ENCODE results near the gene NLGN3. TPM values are rescaled to one million over a fixed set of nuclear protein-coding genes. Genes with fewer than 3 reads are reported as not detected.

Gene NLGN3
- total RNA-seq, 1 donor from 2014 or later = under 0.01 TPM

DNA sequence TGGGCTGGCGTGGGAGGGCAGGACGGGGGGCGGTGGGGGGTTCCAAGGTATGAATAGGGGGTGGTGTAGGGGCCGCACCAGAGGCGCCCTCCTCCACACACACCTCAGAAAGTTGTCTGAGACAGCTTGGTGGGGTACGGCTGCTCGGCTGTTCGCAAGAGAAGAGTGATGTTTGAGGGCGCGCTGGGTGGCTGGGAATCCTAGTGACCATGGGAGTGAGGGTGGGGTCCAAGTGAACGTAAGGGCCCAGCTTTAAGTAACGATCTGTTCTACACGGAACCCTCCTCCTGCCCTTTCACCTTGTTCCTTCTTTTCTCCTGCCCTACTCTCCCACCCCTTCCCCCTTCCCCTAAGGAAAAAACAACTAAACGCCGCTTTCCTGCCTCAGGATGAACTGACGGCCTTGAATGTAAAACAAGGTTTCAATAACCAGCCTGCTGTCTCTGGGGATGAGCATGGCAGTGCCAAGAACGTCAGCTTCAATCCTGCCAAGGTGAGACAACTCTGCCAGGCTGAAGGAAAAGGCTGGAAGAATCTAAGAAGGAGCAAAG is 25.6 kb upstream of the NLGN3 start:
- DNase-seq = peak; percentile 38

DNA sequence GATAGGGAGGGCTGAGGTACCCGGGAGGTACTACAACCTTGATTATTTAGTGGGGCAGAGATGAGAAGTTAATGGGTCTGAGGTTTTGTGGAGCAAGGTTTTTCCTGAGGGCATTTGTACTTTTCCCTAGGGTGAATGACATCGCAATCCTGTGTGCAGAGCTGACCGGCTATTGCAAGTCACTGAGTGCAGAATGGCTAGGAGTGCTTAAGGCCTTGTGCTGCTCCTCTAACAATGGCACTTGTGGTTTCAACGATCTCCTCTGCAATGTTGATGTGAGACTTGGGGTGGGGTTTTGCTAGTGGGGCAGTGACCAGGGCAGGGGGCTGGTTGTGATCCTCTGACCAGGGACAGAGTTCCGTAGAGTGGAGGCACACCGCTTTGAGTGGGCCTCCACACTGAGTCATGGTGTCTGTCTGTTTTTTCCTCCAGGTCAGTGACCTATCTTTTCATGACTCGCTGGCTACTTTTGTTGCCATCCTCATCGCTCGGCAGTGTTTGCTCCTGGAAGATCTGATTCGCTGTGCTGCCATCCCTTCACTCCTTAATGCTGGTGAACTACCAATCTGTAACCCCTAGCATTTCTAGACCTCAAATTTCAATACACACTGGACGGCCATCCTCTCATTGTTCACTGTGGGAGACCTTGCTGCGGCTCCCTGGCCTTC is 16.3 kb upstream of the NLGN3 start:
- DNase-seq = no peak

DNA sequence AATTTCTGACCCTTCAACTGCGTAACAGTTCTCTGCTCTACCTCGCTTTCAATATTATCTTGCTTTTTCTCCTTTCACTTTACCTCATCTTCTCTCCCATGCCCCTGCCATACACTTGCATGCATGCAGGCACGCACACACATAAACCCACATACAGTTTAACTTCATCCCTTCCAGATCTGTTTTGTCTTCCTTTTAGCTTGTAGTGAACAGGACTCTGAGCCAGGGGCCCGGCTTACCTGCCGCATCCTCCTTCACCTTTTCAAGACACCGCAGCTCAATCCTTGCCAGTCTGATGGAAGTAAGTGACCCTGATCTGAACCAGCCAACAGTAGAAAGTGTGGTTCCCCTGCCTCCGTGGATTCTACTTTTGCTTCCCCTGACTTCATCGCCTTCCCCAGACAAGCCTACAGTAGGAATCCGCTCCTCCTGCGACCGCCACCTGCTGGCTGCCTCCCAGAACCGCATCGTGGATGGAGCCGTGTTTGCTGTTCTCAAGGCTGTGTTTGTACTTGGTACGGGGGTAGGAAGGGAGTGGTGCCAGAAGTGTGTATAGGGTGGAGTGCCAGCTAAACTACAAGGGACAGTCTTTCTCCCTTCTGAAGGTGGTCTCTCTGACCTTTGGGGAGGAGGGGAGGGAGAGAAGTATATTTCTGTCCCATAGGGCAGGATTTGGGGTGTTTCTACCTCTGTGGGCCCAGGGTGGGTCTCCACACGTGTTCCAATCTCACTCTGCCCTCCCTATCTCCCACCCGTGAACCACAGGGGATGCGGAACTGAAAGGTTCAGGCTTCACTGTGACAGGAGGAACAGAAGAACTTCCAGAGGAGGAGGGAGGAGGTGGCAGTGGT is 15.5 kb upstream of the NLGN3 start:
- peak; percentile 76 for DNase-seq

DNA sequence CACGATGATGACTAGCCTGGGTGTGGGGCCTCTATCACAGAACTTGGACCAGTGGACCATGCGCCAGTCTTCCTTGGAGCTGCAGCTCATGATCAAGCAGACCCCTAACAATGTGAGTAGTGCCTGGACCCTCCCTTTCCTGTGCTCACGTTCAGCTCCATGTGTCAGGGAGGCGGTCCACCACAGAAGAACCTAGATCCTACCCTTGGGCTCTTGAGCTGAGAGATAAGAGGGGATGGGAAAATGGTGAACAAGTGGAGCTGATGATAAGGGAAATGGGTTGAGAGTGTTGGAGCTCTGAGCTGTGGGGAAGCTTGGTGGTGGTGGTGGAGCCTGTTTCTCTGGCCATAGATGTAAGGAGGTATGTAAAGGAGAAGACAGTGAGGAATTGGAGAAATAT is 13.1 kb upstream of the NLGN3 start:
- DNase-seq = no peak

DNA sequence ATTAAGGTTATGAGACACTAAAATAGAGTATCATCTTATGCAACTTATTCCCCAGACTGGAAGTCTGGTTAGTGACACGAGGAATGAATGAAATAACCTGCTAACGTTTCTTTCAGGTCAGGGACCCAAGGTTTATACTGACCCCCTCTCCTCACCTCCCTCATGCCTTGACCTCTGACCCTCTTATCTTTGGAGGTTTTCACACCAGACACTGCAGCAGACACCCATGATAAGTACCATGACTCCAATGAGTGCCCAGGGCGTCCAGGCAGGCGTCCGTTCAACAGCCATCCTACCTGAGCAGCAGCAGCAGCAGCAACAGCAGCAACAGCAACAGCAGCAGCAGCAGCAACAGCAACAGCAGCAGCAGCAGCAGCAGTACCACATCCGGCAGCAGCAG is 4.2 kb upstream of the NLGN3 start:
- DNase-seq = no peak

DNA sequence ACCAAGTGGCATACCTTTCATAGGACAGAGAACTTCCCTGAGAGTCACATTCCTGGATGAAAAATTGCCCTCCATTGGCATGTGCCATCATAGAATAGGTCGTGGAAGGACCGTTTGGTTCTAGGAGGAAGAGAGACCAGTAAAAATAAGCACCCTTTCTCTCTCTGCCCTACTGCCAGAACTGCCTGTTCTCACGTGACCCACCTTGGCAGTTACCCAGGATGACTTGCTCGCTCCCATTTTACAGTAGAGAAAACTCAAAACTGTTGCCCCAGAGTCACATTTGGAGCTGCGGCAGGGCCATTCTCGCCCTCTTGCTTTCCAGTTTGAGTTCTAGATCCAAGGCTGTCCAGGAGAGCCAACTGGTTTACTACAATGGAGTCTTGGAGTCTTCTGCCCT is 1.1 kb upstream of the NLGN3 start:
- DNase-seq = no peak

DNA sequence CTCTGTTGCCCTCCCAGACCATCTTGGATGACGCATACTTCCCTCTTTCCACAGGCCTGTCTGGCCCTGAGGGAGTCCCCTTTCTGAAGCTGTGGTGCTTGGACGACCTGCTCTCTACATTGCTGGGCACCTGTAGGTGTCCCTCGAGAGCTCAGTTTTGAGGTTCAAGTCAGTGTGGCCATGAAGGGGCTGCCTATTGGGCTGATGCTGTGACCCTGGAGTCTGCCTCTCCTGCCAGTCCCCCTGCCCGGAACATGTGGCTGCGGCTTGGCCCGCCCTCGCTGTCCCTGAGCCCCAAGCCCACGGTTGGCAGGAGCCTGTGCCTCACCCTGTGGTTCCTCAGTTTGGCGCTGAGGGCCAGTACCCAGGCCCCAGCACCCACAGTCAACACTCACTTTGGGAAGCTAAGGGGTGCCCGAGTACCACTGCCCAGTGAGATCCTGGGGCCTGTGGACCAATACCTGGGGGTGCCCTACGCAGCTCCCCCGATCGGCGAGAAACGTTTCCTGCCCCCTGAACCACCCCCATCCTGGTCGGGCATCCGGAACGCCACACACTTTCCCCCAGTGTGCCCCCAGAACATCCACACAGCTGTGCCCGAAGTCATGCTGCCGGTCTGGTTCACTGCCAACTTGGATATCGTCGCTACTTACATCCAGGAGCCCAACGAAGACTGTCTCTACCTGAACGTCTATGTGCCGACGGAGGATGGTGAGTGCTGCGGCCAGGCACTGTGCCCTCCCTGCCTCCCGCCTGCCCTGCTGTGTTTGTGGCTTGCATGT is 3.0 kb downstream of the NLGN3 start:
- no peak for DNase-seq

DNA sequence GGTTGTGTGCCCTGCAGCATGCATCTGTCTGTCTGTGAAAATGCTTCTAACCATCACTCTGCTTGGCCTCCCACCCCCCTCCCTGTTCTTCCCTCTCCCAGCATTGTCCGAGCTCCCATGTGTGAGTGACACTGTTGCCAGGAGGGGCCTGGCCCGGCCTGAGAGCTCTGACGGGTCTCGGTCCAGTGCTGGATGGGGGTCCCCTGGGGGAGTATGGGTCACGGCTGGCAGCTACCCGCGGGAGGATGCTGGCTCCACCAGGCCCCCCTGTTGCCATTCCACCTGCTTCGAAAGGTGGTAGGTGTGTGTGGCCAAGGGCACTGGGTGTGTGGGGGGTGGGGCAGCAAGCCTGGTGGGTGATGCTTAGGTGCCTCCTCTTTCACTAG is 3.6 kb downstream of the NLGN3 start:
- DNase-seq = no peak

DNA sequence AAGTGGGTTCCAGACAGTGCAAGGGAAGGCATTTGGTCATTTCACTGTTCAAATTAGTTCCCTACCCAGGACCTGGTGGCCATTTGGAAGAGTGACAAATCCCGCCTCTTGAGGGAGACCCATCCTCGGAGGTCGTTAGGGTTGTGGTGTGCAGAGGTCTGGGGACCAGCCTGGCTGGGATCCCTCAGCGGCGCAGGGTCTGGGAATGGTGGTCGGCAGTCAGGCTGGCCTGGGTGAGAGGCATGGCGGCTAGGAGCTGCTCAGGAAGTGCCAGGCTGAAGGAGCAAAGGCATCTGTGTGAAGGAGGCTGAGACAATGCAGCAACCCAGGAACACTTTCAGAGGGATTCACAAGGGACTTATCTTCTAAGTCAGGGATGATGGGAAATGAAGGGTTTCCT is 6.7 kb downstream of the NLGN3 start:
- no peak for DNase-seq

DNA sequence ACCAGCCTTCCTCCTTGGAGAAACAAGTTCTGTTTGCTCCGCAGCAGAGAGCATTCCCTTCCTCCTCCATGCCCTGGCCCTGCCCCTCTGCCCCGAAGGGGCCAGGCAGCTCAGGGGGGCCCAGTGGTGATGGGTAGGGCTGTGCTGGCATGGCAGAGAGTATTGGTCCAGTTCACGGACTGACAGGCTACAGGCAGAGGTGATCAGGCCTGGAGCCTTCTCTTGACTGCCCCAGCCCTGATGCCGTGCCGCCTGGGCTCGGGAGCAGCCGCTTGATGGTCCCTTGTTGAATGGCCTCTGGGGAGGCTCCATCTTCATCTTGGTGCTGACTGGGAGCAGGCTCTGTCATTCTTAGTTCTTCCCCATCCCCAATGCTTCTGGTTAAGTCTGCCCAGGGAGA is 9.6 kb downstream of the NLGN3 start:
- no peak for DNase-seq

DNA sequence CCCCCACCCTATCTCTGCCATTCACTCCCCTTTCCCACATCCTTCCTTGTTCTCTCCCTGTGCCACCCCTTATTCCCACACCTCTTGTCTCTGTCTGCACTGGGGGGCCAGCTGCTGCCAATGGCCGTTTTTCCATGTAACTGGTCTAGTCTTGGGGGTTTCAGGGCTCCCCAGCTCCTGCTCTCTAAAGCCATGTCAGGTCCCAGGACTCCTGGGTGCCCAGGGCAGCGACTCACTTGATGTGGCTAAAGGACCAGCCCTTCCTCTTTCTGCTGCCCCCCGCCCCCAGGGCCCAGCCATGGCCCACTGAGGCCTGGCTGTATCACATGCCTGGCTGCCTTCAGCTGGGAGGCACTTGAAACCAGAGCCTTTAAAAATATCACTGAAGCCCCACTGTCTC is 10.0 kb downstream of the NLGN3 start:
- DNase-seq = no peak

DNA sequence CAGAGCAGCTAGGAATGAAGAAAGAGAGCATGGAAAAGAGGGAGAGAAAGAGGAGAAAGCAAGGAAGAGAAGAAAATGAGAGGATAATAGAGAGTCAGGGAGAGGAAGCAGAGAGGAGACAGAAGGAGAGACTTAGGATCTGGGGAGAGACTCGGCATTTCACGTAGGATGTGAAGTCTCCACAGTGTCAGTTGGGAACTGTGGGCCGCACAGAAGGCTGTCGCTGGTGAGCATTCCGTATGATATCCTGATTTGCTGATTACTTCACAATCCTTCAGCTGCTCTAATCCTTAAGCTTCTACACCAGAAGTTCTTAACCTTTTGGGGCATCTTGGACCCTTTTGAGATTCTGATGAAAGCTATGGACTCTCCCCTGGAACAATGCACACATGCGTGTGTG is 14.0 kb downstream of the NLGN3 start:
- no peak for DNase-seq

DNA sequence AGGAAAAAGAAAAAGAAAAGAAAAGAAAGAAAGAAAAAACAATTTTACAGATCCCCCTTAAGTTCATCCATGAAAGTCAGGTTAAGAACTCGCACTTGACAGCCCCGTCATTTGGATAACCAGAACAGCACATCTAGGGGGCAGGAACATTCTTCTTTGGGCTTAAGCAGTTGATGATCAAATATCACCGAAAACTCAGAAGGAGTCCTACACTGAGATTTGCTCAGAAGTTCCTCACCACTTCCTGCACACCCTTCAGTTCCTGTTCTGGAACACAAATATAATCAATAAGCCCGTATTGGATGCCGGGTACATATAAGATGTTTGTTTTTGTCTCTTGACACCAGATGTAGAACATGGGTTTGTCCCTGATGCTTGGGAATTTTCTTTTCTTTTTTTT is 14.7 kb downstream of the NLGN3 start:
- no peak for DNase-seq

DNA sequence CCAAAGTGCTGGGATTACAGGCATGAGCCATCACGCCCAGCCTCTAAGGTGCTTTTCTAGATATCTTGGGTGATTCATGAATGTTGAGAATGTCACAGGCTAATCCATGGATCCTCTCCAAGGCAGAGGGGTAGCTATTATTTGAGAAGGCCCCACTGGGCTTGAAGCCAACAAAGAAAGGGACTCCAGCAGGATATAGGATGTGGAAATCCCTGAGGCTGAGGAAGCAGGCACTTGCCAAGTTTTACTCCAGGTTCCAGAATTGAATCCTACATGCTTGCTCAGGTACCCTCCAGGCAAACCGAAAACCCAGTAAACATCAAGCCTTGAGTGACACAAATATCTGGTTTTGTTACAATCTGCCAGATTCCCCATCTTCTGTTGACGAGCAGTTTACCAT is 15.8 kb downstream of the NLGN3 start:
- DNase-seq = no peak

DNA sequence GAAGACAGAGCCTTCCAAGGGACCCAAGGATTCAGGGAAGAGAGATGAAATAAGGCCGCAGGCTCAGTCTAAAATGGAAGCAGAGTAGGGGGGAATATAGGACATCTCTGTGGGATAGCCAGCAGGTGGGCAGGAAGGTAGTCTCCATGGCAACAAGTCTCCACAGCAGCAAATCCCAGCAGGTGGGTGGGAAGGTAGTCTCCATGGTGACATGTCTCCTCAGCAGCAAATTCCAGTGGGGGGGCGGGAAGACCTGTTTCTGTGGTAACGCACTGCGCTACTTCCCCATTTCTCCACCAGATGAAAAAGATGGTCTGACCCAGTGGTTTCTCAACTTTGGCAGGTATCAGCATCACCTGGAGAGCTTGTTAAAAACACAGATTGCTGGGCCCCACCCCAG is 18.3 kb downstream of the NLGN3 start:
- DNase-seq = no peak

DNA sequence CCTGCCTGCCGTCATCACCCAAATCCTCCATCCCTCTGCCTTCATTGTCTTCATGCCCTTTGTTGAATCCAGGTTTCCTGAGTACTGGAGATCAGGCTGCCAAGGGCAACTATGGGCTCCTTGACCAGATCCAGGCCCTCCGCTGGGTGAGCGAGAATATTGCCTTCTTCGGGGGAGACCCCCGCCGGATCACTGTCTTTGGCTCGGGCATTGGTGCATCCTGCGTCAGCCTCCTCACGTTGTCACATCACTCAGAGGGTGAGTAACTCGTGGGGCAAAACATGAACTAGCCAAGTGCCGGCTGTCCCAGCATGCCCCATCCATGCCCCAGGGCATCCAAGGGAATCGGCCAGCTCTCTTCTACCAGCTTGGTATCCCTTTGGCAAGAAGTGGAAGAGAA is 19.4 kb downstream of the NLGN3 start:
- no peak for DNase-seq

DNA sequence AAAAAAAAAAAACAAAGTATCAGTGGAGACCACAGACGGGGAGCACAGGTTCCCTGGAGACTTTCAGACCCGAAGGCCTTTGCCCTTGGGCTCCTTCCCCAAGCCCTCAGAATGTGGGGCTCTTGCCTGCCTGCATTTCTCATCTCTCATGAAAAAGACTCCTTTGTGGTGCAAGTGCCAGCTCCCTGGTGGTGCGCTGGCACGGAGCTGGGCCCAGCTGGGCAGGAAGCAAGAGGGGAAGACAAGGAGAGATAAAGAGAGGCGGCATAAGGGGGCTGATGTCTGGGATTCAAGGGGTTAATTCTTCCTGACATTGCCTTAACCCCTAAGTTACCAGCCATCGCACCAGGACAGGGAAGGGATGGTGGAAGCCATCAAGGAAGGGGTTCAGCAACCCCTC is 21.8 kb downstream of the NLGN3 start:
- DNase-seq = no peak

DNA sequence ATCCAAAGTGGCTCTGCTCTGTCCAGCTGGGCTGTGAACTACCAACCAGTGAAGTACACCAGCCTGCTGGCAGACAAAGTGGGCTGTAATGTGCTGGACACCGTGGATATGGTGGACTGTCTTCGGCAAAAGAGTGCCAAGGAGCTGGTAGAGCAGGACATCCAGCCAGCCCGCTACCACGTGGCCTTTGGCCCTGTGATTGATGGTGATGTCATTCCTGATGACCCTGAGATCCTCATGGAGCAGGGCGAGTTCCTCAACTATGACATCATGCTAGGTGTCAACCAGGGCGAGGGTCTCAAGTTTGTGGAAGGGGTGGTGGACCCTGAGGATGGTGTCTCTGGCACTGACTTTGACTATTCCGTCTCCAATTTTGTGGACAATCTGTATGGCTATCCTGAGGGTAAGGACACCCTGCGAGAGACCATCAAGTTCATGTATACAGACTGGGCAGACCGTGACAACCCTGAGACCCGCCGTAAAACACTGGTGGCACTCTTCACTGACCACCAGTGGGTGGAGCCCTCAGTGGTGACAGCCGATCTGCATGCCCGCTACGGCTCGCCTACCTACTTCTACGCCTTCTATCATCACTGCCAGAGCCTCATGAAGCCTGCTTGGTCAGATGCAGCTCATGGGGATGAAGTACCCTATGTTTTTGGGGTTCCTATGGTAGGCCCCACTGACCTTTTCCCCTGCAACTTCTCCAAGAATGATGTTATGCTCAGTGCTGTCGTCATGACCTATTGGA is 22.6 kb downstream of the NLGN3 start:
- no peak for DNase-seq

DNA sequence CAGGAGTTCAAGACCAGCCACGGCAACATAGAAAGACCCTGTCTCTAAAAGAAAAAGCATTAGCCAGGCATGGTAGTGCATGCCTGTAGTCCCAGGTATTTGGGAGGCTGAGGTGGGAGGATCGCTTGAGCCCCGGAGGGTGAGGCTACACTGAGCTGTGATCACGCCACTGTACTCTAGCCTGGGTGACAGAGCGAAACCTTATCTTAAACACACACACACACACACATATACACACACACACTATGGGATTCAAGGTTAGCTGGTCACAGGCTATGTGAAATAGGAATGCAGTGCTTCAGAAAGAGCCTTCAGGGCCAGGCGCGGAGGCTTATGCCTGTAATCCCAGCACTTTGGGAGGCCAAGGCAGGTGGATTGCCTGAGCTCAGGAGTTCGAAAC is 23.5 kb downstream of the NLGN3 start:
- no peak for DNase-seq

DNA sequence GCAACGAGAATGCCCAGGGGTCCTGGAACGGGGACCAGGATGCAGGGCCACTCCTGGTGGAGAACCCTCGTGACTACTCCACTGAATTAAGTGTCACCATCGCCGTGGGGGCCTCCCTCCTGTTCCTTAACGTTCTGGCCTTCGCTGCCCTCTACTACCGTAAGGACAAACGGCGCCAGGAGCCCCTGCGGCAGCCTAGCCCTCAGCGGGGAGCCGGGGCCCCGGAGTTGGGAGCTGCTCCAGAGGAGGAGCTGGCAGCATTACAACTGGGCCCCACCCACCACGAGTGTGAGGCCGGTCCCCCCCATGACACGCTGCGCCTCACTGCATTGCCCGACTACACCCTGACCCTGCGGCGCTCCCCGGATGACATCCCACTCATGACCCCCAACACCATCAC is 24.9 kb downstream of the NLGN3 start:
- DNase-seq = no peak

DNA sequence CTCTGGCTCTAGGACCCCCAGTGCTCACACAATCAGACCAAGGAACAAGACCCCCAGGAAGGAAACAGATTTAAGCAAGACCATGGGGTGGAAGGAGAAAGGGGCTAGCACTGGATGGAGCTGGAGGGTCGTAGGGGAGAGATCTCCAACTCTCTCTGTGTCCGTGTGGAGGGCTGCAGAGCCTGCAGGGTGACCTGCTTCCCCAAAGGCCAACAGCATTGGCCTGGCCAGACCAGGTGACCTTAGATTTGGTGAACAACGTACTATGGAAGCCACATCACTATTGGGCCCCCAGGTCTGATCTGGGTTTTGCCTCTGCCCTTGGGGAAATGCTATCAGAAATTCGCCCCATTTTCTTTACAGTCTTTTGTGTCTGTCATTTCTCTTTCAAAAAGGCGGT is 26.0 kb downstream of the NLGN3 start:
- no peak for DNase-seq

DNA sequence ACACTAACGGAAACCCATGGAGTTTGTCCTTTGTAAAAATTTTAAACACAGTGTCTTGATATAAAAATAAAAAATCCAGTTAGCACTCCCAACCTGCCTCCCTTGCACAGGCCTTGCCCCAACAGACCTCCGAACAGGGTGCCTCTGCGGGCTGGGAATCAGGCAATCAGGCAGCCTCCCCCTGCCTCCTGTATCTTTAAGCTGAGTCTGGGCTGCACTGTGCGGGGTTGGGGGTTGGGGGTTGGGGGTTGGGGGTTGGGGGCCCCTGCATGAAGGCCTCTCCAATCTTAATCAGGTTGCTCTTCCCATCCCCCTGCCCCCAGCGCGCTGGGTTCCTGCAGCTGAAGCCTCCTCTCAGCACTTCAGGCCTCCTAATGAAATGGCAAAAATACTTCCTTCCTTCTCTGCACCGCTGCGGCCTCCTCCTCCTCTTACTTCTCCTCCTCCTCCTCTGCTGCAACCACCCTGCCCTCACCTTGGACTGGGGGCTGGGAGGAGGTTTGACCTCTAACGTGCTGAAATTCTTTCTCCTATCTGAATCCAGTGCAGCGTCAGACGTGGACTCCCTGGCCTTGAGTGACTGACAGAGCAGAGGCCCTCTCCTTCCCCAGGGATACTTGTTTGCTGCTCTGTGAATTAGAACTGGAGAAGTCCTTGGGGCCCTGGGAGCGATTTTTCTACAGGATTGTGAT is 26.6 kb downstream of the NLGN3 start:
- DNase-seq = no peak

Data from dermis blood vessel endothelial cell (primary cell).